Erythroblast (primary cell): Measurements from ENCODE around the gene TMPRSS13.

Experiments
- GATA1 ChIP-seq: IDR thresholded peaks from 2 replicates; pipeline ENCODE4 v1.6.1; 2011; ENCODE audit warnings: low read depth, mild to moderate bottlenecking, control low read depth, low read length, moderate library complexity
- POLR2A ChIP-seq: IDR thresholded peaks from 2 replicates; pipeline ENCODE4 v1.6.1; 2011; ENCODE audit warnings: mild to moderate bottlenecking, low read length

- TF ChIP-seq POLR2A (no peak), GATA1 (no peak)
Measured at GRCh38 chr11:117887431-117888138, 41.6 kb downstream of the TMPRSS13 start.
